Forelimb muscle (tissue), 1 donor: ENCODE data around the gene DMWD. TPM values are rescaled to one million over a fixed set of nuclear protein-coding genes. Genes with fewer than 3 reads are reported as not detected.

Experiments used
- DNase-seq: peaks from one replicate; pipeline ENCODE4 v3.0.0-alpha.2; 2013; ENCODE audit warnings: low read depth
- polyA plus RNA-seq: library from polyadenylated mRNA; unstranded; fragments of 120-200 nt; gene quantifications from one replicate; pipeline ENCODE4 v1.2.1, GENCODE V29; 2013; ENCODE audit not compliant: insufficient read length

DMWD gene
- polyA plus RNA-seq, 1 donor, result 46.3 TPM

DNA sequence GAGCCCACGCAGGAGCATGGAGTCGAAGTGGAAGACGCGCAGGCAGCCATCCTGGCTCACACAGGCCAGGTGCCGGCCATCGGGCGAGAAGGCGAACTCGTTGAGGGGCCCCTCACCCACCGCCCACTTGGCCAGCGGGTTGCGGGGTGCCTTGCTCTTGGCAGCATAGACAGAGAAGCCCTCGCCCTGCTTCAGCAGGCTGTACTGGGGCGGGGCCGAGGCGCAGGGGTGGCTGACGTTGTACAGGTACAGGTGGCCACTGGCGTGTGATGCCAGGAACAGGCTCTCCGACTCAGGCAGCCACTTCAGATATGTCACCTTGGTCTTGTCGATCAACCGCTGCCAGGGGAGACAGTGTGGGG lies 6.1 kb downstream of the DMWD start:
- no peak for DNase-seq

DNA sequence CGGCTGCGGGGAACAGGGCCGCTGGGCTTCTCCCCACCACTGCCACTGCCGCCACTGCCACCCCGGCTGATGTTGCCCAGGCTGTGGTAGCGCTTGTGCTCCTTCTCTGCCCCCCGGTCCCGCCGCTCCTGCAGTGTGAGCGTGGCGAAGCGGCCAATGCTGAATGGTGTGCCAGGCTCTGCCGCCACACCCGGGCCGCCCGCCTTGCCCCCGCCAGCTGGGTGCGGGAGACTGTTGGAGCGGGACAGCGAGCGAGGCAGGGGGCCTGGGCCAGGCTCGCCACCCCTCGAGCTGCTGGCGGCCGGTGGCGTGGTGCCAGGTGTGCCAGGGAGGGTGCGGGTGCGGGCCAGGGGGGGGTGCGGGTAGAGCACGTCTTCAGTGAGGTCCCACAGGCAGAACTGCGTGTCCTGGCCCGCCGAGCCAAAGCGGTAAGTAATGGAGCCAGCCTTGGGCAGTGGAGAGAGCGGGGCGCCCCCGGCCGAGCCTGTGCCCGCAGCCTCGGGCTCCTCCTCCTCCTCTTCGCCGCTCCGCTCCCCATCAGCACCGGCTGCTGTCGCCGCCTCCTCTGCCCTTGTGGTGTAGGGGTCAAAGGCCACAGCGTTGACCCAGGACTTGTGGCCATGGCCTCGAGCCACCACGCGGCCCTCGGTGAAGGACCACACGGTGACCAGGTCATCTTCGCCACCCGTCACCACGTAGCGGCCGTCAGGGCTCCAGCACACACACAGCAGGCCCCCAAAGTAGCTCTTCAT lies 6.7 kb downstream of the DMWD start:
- no peak for DNase-seq

DNA sequence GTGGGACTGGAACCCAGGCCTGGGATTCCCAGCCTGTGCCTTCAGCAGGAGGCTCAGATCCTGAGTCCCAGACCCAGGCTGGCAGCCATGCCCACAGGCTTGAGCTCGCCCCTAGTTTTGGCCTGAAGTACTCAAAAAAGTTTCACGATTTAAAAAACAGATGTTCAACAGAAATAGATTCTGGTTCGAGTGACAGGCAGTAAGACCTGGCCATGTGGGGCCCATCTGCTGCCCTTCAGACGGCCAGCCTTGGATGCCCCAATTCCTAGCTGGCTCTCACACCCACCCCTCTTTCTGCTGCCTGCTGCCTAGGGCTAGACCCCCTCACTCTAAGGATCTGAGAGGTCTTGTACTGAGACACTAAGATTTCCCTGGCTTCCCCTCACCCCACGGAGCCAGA lies 7.5 kb downstream of the DMWD start:
- DNase-seq, result no peak

DNA sequence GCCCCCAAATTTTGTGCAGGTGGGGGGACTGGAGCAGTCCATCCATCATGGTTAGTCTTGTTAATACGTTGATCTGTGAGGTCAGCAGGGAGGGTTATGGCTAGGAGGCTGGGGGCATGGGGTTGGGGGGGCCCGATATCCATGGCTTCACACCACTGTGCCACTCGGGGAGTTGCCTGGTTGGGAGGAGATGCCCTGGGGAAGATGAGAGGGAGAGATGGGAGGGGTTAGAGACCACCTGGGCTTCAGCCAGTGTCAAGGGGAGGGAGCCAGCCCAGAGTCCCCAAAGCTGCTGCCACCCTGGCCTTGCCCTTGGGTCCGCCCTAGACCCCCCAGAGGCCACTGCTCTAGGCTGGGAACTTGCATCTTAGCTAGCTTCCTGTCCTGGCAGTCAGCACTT lies 8.5 kb downstream of the DMWD start:
- no peak for DNase-seq

DNA sequence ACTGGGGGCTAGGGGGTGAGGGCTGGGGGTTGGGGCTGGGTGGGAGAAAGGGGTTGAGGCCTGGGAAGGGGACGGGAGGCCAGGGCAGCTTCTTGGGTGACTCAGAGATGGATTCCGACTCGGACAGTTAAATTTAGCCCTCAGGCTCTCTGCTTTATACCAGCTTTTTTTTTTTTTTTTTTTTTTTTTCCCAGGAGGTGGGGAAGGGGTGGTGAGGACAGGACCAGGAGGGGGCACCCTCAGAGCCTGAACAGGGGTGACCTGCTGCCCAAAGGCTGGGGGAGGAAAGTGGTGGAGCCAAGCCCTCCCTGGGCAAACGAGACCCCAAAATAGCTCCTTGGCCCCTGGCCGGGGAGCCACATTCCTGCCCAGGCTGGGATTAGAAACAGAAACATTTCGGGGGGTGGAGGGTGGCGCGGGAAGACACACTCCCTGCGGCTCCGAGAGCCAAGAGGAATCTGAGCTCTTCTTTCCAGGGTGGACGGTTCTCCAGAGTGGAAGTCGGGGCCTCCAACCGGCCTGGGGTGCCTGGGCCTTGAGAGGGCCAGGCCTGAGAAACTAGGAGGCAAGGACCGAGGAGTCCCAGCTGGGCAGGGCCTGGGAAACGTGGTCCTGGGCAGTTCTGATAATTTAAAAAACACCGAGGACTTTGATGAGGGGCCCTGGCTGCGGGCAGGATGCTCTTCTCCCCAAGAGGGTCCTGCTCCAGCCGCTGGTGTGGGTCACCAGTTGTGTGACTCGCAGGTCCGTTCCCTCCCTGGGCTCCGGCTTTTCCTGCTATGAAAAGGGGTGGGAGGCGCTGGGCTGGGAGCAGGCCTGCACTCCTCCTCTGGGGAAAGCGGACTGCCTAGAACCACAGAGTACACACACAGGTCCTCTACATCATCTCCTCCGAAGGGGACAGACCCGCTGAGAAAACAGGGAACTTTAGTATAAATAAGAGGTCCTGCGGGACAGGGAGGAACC lies 9.5 kb downstream of the DMWD start:
- no peak for DNase-seq

DNA sequence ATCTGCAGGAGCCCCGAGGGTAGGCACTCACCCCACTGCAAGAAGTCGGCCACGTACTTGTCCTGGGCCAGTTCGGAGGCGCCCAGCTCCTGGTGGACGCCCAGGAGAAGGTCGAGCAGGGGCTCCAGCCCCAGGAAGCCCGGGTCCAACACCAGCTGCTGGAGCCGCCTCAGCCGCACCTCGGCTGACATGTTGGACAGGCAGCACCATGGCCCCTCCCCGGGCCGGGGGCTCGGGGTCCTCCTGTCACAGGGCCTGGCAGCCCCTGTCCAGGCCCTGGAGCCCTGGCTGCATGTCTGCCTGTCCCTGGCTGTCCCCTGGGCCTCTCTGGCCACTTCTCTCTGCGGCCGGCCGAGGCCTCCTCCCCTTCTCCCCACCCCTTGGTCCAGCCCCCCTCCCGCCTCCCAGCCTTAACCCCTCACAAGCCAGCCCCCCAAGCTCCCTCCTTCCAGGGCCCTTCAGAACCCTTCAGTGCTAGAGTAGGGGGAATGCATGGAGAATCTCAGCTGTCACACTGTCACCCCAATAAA lies 10.4 kb downstream of the DMWD start, which contains the start of gene DMPK:
TSS of gene DMPK (minus strand) at position 329 of the 530 bp plus-strand sequence. CDS start at position 191, 138 bp downstream.
- no peak for DNase-seq

DNA sequence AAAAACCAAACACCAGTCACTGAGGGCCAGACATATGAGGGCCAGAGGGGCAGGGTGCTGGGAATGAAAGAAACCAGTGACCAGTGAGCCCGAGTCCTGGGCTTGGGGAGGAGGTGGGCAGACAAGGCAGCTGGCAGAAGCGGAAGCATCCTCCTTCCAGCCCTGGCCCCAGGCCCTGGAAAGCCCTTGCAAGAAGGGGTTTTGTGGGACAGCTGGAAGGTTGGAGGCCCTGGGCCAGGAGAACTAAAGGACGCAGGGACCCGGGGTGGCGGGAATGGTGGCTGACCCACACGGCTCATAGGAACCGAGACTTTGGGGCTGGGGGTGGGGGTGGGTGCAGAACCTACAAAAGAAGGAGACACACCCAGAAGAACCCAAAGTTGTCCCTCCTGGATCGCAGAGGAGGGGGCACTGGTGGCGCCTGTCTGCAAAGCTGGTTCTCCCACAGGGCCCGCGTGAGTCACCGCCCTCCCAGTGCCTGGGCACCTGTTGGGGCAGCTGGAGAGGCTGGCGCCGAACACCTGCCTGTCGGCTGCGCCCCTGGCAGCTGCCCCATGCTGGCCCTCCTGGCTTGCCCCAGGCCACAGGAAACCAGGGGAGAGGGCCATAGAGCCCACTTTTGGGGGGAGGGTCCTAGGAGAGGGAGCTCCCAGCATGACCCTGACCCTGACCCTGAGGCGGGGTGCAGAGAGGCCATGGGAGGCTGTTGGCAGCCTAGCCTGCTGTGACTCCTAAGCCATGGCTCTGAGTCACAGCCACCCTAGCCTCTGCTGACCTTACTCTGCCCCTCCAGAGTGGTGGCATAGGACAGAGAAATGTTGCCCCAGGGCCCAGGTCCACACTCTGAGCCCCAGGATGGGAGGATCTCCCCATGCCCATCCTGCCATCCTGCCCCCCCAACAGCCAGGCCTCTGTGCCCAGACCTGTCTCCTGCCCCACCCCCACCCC lies 11.2 kb downstream of the DMWD start:
- no peak for DNase-seq

DNA sequence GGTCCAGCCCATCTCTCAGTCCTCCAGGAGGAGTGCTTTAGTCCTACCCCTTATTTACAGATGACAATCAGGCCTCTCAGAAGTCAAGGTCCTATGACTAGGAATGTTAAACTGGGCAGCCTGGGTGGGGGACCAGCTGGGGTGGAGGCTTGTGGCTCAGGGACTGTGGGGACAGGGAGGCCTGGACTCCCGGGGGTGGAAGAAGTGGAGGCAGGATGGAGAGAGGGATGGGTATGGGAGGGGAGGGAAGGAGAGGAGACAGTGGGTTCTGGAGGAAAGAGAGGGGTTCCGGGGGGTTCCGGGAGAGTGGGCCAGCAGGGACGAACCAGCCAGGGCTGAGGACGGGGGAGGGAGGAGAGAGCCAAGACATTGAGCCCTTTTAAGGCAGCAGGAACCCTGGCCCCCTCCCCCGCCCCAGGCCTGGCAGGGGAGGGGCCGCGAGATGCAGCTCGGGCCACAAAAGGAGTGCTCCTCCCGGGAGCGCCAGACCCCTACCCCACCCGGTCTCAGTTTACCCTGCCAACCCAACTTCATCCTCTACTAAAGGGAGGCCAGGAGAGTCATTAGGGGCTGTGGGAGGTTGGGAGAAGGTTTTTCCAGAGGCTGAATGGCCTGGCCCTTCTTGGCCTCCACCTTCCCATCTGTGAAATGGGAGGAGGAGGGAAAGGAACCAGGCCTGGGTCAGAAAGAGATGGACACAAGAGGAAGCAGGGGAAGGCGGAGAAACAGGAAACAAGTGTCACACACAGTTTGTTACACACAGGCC lies 12.0 kb downstream of the DMWD start:
- no peak for DNase-seq

DNA sequence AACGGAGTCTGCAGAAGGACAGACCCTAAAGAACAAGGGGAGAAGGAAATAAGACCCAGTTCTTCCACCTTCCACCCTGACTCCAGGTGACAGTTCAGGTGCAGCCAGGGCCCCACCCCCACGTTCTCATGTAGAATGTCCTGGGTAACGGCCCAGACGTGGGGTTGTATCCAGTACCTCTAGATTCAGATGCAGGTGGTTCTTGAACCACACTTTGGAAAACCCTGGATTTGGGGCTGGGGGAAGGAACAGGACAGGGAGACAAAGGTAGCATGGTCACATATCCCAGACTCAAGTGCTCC lies 12.5 kb downstream of the DMWD start:
- no peak for DNase-seq

DNA sequence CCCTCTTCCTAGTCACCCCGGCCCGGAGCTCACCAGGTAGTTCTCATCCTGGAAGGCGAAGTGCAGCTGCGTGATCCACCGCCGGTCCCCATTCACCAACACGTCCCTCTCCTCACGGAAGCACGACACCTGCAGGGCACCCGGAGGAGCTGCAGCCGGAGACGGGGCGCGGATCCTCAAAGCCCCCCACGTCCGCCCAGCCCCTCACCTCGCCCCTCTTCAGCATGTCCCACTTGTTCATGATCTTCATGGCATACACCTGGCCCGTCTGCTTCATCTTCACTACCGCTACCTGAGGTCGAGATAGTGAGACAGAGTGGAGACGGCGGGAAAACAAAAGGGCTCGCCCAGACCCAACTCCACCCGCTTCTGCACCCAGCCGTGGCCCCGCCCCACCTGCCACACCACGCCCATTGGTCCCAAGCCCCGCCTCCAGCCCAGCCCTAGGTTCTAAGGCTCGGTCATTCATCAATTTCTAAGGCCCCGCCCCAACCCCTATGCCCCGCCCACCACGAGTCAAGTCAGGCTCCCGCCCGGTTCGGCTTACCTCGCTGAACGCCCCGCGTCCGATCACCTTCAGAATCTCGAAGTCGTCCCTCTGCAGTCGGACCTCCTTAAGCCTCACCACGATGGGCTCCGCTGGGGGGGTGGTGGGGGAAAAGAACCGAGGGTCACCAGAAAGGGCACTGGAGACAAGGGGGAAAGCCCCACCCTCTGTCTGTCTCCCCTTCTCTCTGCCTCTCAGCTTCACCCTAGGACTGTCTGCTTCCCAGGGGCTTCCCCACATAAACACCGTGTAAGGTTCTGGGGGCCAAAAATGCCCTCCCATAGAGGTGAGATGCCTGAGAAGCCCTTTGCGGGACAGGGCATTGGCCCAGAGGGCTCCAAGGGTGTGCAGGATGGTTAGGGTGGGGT lies 13.2 kb downstream of the DMWD start:
- DNase-seq, result no peak

DNA sequence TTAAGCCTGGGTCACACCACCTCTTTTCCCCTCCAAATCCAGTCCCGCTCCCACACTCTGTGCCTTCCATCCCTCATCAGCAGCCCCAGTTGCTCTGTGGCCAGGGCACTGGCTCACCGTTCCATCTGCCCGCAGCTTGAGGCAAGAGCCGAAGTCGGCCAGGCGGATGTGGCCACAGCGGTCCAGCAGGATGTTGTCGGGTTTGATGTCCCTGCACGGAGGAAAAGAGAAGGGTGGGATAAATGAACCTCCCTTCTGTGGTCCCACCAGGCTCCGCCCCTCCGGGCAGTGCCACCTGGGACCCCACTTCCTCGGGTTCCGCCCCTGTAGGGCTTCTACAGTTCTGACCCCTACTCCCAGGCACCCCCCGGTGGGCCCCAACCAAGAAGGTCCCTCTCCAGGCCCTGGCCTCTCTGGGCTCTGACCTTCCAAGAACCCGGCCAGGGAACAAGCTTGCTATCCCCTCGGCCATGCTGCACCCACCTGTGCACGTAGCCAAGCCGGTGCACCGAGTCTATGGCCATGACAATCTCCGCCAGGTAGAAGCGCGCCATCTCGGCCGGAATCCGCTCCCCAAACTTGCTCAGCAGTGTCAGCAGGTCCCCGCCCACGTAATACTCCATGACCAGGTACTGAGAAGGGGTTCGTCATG lies 14.5 kb downstream of the DMWD start:
- DNase-seq, result no peak

DNA sequence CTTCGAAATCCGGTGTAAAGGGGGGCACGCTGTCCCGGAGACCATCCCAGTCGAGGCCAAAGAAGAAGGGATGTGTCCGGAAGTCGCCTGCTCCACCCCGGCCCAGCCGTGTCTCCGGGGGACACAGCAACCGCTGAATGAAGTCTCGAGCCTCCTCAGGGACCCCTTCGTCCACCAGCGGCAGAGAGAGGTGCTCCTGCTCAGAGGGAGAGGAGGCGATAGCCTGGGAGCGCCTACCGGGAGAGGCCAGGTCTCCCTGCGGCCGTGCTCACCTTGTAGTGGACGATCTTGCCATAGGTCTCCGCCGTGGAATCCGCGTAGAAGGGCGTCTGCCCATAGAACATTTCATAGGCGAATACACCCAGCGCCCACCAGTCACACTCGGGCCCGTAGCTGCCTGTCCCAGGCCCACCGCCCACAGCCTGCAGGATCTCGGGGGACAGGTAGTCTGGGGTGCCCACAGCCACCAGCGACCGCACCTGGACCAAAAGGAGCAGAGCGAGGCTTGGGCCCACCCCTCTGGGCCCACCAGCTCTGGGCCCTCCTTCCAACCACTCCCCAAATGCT lies 15.2 kb downstream of the DMWD start:
- no peak for DNase-seq

DNA sequence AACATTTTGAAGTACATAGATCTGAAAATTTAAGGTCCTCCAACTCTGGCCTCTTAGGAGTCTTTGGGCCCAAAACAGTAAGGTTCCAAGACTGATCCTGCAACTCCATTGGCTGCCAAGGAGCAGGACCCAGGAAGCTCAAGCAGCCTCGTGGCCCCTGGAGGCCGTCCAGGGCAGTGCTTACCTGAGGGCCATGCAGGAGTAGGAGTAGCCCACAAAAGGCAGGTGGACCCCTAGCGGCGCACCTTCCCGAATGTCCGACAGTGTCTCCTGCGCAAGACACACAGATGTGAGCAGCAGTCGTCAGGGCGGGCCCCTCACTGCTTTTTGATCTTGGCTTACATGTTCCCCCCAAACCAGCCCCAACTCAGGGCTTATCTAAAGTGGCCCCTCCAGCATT lies 17.9 kb downstream of the DMWD start:
- DNase-seq, result no peak

DNA sequence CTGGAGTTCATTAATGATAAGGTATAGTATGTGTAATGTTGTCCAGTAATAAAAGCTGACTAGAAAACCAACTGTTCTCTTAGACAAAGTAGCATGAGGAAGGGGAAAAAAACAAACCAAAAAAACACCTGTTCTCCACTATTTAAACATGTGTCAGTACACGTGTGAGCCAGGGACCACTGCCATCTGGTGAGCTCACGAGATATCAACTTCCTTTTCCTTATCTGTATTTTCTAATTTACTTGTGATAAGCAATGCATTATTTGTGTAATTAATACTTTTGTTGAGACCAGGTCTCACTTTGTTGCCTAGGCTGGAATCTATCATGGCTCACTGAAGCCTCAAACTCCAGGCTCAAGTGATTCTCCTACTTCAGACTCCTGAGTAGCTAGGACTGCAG lies 19.3 kb downstream of the DMWD start:
- DNase-seq, result no peak

DNA sequence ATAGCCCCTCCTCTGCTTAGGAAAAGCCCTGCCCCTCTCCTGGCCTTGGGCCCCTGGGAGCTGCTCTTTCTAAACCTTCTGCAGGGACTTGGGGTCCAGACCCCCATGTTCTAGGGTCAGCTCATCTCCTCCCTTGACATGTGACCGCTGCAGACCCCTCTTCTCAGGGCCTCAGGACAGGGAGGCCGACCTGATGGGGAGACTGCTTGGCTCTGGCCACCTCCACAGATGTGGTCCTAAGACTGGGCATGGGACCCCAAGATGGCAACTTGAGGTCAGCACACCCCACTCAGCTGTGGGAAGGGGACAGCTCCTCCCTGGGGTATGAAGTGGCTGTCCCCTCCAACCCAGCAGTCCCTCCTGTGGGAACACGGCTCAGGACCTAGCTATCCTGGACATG lies 19.7 kb downstream of the DMWD start:
- no peak for DNase-seq

DNA sequence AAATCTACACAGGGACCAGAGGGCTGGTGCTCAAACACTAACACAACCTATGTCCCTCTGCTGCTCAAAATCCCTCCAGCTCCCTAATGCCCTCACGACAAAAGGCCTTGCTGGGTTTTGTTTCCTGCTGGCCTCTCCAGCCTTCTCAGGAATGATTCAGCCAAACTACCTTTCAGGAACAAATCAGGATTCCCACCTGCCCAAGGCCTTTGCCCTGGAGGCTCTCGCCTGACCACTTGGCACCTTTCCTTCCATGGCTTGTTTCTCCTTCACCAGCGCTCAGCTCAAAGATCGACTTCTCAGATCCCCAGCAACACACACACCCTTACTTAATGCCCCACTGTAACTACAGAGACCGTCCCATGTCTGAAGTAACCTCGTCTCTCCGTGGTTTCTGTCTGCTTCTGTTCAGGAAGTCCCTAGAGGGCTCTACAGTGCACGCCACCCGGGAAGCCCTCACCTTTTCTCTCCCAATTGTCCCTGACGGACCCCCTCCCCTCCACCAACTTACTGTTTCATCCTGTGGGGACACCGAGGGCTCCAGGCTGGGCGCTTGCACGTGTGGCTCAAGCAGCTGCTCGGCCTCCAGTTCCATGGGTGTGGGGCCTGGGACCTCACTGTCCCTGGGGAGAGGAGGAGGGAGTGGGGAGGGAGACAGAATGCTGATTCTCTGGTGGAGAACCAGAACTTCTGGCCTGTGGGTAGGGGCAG lies 20.4 kb downstream of the DMWD start:
- no peak for DNase-seq

DNA sequence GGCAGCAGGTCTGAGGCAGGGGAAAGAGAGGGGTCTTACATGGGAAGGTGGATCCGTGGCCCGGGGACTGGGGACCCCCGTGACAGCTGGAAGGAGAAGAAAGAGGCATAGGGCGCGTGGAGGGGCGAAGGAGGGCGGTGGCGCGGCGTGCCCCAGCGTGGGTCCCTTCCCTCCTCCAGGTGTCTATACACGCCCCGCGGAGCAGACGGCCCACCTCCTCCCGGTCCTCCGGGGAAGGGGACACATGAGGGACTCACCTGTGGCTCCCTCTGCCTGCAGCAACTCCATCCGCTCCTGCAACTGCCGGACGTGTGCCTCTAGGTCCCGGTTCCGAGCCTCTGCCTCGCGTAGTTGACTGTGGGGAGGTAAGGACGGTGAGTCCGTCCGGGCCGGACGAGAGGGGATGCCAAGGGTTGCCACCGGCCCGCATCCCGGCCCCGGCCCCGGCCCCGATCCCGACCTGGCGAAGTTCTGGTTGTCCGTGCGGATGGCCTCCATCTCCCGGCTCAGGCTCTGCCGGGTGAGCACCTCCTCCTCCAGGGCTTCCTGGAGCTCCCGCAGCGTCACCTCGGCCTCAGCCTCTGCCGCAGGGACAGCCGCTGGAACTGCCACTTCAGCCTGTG lies 21.2 kb downstream of the DMWD start:
- DNase-seq, result no peak
